ENCODE data around the gene MLPH.

GRCh38 chr2:237529452-237530402 is 42.7 kb downstream of the MLPH start:
- no peak for TF ChIP-seq CTCF (IDR thresholded peaks at IDR 0.05)
- no peak for TF ChIP-seq RCOR1 (IDR thresholded peaks at IDR 0.05; ENCODE audit: low read length)
- no peak for TF ChIP-seq SMC3 (IDR thresholded peaks at IDR 0.05; ENCODE audit: low read depth, low read length)
- no peak for TF ChIP-seq SIN3A (IDR thresholded peaks at IDR 0.05; ENCODE audit: borderline replicate concordance, low read depth, low read length)
- no peak for TF ChIP-seq NRF1 (IDR thresholded peaks at IDR 0.05; ENCODE audit: low read depth, low read length)
- no peak for TF ChIP-seq POLR2AphosphoS5 (IDR thresholded peaks at IDR 0.05; ENCODE audit: low read depth, low read length)
- no peak for TF ChIP-seq MEF2A (IDR thresholded peaks at IDR 0.05; ENCODE audit: borderline replicate concordance, low read depth)
- TF ChIP-seq JUND (IDR thresholded peaks at IDR 0.05): no peak
- no peak for TF ChIP-seq EP300 (IDR thresholded peaks at IDR 0.05; ENCODE audit: borderline replicate concordance in 1 of 2, low read depth in 1 of 2, low read length in 1 of 2)
- no peak for TF ChIP-seq MAX (IDR thresholded peaks at IDR 0.05; ENCODE audit: low read depth)
- no peak for TF ChIP-seq CHD2 (IDR thresholded peaks at IDR 0.05; ENCODE audit: low read length, partially characterized antibody)
- TF ChIP-seq NFIC (IDR thresholded peaks at IDR 0.05; ENCODE audit: borderline replicate concordance): no peak
- TF ChIP-seq YY1 (IDR thresholded peaks at IDR 0.05; ENCODE audit: low read depth): no peak
